ENCODE data around the gene ZNF391.

- TF ChIP-seq CTCF (IDR thresholded peaks at IDR 0.05; ENCODE audit: insufficient read depth, low read depth, low read length) (no peak), EZH2 (IDR thresholded peaks at IDR 0.05; ENCODE audit: insufficient read depth, low read length) (no peak)
These were observed 35.7 kb upstream of the ZNF391 start for GRCh38 chr6:27352850-27353249.

Measured in astrocyte (in vitro differentiated cells and primary cell).